ENCODE data around the gene NOL9. TPM values are rescaled to one million over a fixed set of nuclear protein-coding genes. Genes with fewer than 3 reads are reported as not detected.
"Not testable (repeated sequence)": the region's sequence is repeated elsewhere in the genome, so short reads cannot be mapped to it uniquely, and the experiment has no call there.

The NOL9 gene
- total RNA-seq, 6 experiments from 2014 or later: 8.9 to 13.1 (median 10.7) TPM

DNA sequence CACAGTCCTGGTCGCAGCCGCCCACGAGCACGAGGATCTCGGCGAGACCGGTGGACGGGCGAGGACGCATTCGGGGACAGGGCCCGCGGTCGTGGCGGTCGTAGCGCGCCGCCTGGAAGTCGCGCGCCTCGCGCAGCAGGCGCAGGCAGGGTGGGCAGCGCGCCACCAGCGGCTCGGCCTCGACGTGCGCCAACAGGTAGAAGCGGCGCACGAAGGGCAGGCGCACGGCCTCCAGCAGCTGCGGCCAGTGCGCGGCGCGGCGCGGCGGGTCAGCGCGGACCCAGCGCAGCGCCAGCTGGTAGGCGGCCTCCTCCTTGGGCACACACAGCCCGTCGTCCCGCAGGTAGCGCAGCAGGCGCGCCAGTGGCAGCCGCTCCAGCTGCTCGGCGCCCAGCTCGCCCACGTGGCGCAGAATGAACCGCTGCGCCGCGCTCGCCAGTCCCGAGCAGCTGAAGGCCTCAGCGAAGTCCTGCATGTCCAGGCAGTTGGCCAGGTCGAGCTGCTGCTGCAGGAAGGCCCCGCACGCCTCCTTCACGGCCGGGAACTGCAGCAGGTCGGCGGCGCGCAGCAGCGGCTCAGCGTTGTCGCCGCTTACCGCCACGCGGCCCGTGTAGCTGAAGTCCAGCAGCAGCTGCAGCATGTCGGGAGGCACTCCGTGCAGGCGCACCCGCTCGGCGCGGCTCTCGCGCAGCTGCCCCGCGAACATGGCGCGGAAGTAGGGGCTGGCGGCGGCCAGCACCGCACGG is 47.8 kb upstream of the NOL9 start:
- ATAC-seq (peak; percentile 0 to 21 (median 11)), DNase-seq (peak; percentile 73 to 81 (median 76))
- WGBS (ENCODE audit: insufficient coverage, low coverage, low lambda C conversion rate, missing lambda C conversion rate): 0% methylated on average over 3 of the region's 103 CpGs
- H3K4me3 ChIP-seq: peak overlapping the region; percentile 86 to 98 (median 92)
- no peak for TF ChIP-seq POLR2A (IDR thresholded peaks at IDR 0.05)
- TF ChIP-seq, protein P1, sequence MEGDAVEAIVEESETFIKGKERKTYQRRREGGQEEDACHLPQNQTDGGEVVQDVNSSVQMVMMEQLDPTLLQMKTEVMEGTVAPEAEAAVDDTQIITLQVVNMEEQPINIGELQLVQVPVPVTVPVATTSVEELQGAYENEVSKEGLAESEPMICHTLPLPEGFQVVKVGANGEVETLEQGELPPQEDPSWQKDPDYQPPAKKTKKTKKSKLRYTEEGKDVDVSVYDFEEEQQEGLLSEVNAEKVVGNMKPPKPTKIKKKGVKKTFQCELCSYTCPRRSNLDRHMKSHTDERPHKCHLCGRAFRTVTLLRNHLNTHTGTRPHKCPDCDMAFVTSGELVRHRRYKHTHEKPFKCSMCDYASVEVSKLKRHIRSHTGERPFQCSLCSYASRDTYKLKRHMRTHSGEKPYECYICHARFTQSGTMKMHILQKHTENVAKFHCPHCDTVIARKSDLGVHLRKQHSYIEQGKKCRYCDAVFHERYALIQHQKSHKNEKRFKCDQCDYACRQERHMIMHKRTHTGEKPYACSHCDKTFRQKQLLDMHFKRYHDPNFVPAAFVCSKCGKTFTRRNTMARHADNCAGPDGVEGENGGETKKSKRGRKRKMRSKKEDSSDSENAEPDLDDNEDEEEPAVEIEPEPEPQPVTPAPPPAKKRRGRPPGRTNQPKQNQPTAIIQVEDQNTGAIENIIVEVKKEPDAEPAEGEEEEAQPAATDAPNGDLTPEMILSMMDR (IDR thresholded peaks at IDR 0.05): peak in 1 of 4 donors; percentile 4
- H3K4me1 ChIP-seq: peaks cover 0 to 65% (median 22%) of the 10 kb centered on the region in 4 donors
- intact Hi-C loops (cut with DNase I): no loop called here
- H3K27me3 ChIP-seq: no peaks in the 10 kb centered on the region
- peaks cover 0 to 24% (median 8%) of the 10 kb centered on the region in 4 donors for H3K36me3 ChIP-seq
- no peaks in the 10 kb centered on the region for H3K9me3 ChIP-seq
- H3K27ac ChIP-seq: peak overlapping the region; percentile 96 to 98 (median 98)

DNA sequence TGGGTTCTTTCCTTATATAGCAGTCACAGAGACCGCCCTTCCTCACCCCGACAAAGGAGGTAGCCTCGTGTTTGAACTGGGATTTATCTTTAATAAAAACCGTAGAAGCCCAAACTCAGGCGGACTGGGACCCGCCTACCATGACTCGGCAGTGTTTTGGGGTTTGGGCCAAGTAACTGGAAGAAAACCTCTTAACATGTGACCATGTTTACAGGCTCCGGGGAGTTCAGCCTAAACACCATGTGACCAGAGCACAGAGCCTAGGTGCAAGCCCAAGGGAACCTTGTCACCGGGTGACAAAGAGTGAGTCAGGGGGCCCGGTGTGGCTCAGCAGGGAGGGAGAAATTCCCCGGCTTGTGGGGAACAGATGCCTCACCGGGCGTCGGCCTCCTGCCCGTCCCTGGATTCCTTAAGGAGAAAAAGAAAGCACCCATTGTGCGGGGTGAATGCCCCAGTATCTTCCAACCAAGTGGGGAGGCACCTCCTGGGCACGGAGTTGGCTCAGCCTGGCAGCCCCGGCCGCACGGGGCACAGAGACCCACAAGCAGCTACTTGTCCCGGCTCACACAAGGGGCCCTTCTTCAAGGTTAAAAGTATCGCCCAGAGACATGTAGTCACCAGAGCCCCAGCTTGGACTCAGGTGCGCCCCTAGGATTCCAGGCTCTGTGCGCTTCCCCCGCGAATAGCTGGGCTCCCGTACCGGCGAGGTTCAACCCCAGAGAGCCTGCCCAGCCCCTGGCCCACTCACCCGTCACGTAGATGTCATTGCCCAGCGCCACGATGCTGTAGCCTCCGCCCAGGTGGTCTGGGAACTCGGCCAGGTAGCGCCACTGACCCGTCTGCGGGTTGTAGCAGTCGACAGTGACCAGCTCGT is 47.0 kb upstream of the NOL9 start:
- DNase-seq: peak; percentile 83 to 92 (median 89)
- intact Hi-C loops (cut with DNase I): no loop called here
- no peaks in the 10 kb centered on the region for H3K9me3 ChIP-seq
- ATAC-seq: peak; percentile 54 to 71 (median 64)
- H3K27ac ChIP-seq: peak overlapping the region; percentile 96 to 98 (median 98)
- peaks cover 0 to 70% (median 22%) of the 10 kb centered on the region in 4 donors for H3K4me1 ChIP-seq
- H3K27me3 ChIP-seq: no peaks in the 10 kb centered on the region
- TF ChIP-seq, protein P1 (IDR thresholded peaks at IDR 0.05): no peak
- TF ChIP-seq POLR2A (IDR thresholded peaks at IDR 0.05): peak; percentile 65
- WGBS (ENCODE audit: insufficient coverage, low coverage, low lambda C conversion rate, missing lambda C conversion rate): 0% methylated on average over 8 of the region's 40 CpGs
- peak overlapping the region; percentile 86 to 98 (median 92) for H3K4me3 ChIP-seq
- H3K36me3 ChIP-seq: peaks cover 0 to 32% (median 13%) of the 10 kb centered on the region in 4 donors

DNA sequence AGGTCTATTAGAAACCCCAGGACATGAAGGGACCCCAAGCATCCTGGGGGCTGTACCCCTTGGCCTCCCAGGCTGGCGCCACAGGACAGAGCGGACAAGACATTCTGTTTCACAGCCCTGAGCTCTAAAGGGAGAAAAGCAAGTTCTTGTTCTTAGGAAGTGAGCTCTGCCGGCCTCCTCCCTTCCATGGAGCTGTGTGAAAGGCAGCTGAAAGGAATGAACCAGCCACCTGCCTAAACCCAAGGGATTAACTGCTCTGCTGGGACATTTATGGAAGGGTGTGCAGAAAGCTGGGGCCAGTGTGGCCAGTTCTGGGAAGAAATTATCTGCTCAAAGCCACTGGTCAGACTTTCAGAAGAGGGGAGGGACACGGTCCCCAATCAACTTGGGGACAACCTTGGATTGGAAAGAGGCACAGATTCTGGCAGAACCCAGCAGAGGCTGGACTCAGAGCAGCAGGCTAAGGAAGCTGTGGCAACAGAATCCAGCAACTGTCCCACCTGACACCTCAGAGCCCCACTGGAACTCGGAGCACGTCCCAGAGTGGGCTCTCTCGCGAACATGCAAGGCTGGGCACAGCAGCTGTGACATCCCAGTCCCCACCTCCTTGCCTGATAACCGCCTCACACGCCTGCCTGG is 46.2 kb upstream of the NOL9 start:
- intact Hi-C loops (cut with DNase I): no loop called here
- no peak for TF ChIP-seq POLR2A (IDR thresholded peaks at IDR 0.05)
- TF ChIP-seq, protein P1 (IDR thresholded peaks at IDR 0.05): no peak
- DNase-seq (peak in 1 of 3 donors; percentile 57), ATAC-seq (no peak)
- Histone ChIP-seq H3K27ac (peak overlapping the region; percentile 96 to 98 (median 98)), H3K36me3 (peaks cover 0 to 39% (median 21%) of the 10 kb centered on the region in 4 donors), H3K4me3 (peak overlapping the region; percentile 86 to 98 (median 92)), H3K27me3 (no peaks in the 10 kb centered on the region), H3K9me3 (no peaks in the 10 kb centered on the region), H3K4me1 (peaks cover 0 to 64% (median 22%) of the 10 kb centered on the region in 4 donors)
- 6% methylated on average over 6 of the region's 10 CpGs for WGBS (ENCODE audit: insufficient coverage, low coverage, low lambda C conversion rate, missing lambda C conversion rate)

DNA sequence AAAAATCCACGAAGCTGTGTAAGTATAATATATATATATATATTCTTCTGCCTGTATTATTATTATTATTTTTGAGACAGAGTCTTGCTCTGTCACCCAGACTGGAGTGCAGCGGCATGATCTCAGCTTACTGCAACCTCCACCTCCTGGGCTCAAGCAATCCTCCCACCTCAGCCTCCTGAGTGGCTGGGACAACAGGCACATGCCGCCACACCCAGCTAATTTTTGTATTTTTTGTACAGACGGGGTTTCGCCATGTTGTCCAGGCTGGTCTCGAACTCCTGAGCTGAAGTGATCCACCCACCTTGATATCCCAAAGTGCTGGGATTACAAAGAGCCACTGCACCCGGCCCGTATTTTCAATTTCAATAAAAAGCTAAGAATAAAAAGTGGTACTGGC is 45.7 kb upstream of the NOL9 start:
- DNase-seq; ATAC-seq; H3K9me3 ChIP-seq; H3K27me3 ChIP-seq; intact Hi-C loops (cut with DNase I): not testable (repeated sequence)
- Histone ChIP-seq H3K4me1 (peaks cover 0 to 59% (median 19%) of the 10 kb centered on the region in 4 donors), H3K4me3 (peak overlapping the region; percentile 86 to 98 (median 92)), H3K36me3 (peaks cover 0 to 45% (median 26%) of the 10 kb centered on the region in 4 donors), H3K27ac (peak overlapping the region; percentile 96 to 98 (median 98))
- WGBS (ENCODE audit: insufficient coverage, low coverage, low lambda C conversion rate, missing lambda C conversion rate): 27% methylated on average over 7 of the region's 8 CpGs

All from right lobe of liver (tissue), 6 donors.